GM12878 (cell line): Measurements from ENCODE around the gene CERK. TPM values are rescaled to one million over a fixed set of nuclear protein-coding genes. Genes with fewer than 3 reads are reported as not detected.

Experiments
- ATAC-seq: fragments of 200-7000 bp; cut with Tn5 transposase; 3 replicates; pipeline ENCODE4 v1.9.1; 2020; ENCODE audit warnings: mild to moderate bottlenecking, moderate library complexity
- BruUV-seq: library from RNA; stranded (reverse); fragments of 400-500 nt; replicated peaks from 2 replicates; lab custom pipeline; 2021; lab: Mats Ljungman, UMichigan
- CTCF ChIA-PET: fragments of 300-600 bp; sonication (Branson Sonifier 250); formaldehyde crosslinking; extraction: SDS; loops from one replicate; lab custom pipeline; 2021; ENCODE audit warnings: inconsistent platforms; lab: Yijun Ruan, JAX
- POLR2A ChIA-PET: fragments of 350-600 bp; formaldehyde crosslinking; extraction: SDS; loops from one replicate; lab custom pipeline; 2021; ENCODE audit warnings: inconsistent platforms; lab: Charles Lee
- RAD21 ChIA-PET: fragments of 300-600 bp; sonication (Branson Sonifier 250); formaldehyde crosslinking; loops from one replicate; lab custom pipeline; 2023; ENCODE audit warnings: antibody characterized with exemption; ENCODE audit not compliant: unreplicated experiment; lab: Charles Lee
- SMC1A ChIA-PET: fragments of 300-600 bp; sonication (Branson Sonifier 250); formaldehyde crosslinking; loops from one replicate; lab custom pipeline; 2023; ENCODE audit not compliant: unreplicated experiment, uncharacterized antibody; lab: Charles Lee
- DNase-seq: peaks from one replicate; pipeline ENCODE4 v3.0.0-alpha.2; 2011; ENCODE audit warnings: low read depth, low spot score
- FAIRE-seq: peaks from 3 replicates; lab custom pipeline; 2011; peaks lifted over from hg19 to GRCh38; lab: Jason Lieb, UNC
- H2AFZ ChIP-seq: 2 replicates; pipeline ENCODE4 v1.6.0; 2011; ENCODE audit warnings: low read depth, low read length, control low read depth; ENCODE audit not compliant: control insufficient read depth
- H3K27ac ChIP-seq: 2 replicates; pipeline ENCODE4 v1.5.1; 2011; ENCODE audit warnings: control low read depth; ENCODE audit not compliant: control insufficient read depth, insufficient read depth
- H3K27me3 ChIP-seq, 2 experiments: replicated peaks in 1 of 2; 2 replicates each; pipeline versions ENCODE4 v1.6.0 to v1.6.1; 2011; ENCODE audit warnings: low read length in 1 of 2; ENCODE audit not compliant: control insufficient read depth in 2 of 2, insufficient read depth in 2 of 2
- H3K36me3 ChIP-seq, 2 experiments: 2 replicates each; pipeline ENCODE4 v1.5.1; 2011; ENCODE audit warnings: low read length in 1 of 2; ENCODE audit not compliant: control insufficient read depth in 2 of 2, insufficient read depth in 2 of 2
- H3K4me1 ChIP-seq: 2 replicates; pipeline ENCODE4 v1.6.1; 2011; ENCODE audit warnings: mild to moderate bottlenecking, low read length, moderate library complexity, mixed read lengths; ENCODE audit not compliant: control insufficient read depth, insufficient read depth
- H3K4me2 ChIP-seq: 2 replicates; pipeline ENCODE4 v1.6.0; 2011; ENCODE audit warnings: control low read depth; ENCODE audit not compliant: control insufficient read depth, insufficient read depth
- H3K4me3 ChIP-seq: fragments of 200-600 bp; sonication (generic); 2 replicates; pipeline ENCODE4 v1.5.1; 2016
- H3K79me2 ChIP-seq: 2 replicates; pipeline ENCODE4 v1.6.0; 2011; ENCODE audit warnings: low read length; ENCODE audit not compliant: control insufficient read depth, insufficient read depth
- H3K9ac ChIP-seq: 2 replicates; pipeline ENCODE4 v1.8.0; 2011; ENCODE audit warnings: low read length, control low read depth, mixed read lengths; ENCODE audit not compliant: control insufficient read depth, insufficient read depth
- H3K9me3 ChIP-seq: replicated peaks from 3 replicates; pipeline ENCODE4 v1.5.1; 2011; ENCODE audit warnings: mild to moderate bottlenecking, low read length; ENCODE audit not compliant: control insufficient read depth, insufficient read depth
- H4K20me1 ChIP-seq: 2 replicates; pipeline ENCODE4 v1.6.0; 2011; ENCODE audit not compliant: control insufficient read depth, insufficient read depth
- ATF3 ChIP-seq: IDR thresholded peaks from 2 replicates; pipeline ENCODE4 v1.6.1; 2011; ENCODE audit warnings: low read depth, mild to moderate bottlenecking, low read length, moderate library complexity, borderline replicate concordance; ENCODE audit errors: extremely low read depth
- BHLHE40 ChIP-seq, 2 experiments: fragments of 450-650 bp in 1 of 2; IDR thresholded peaks; 2 replicates each; pipeline ENCODE4 v1.6.1; 2011 to 2017; ENCODE audit warnings: low read depth in 2 of 2, borderline replicate concordance in 1 of 2, improper control_type of control experiment in 1 of 2, low read length in 1 of 2, mild to moderate bottlenecking in 1 of 2
- CHD1 ChIP-seq: IDR thresholded peaks from 2 replicates; pipeline ENCODE4 v1.6.1; 2012; ENCODE audit warnings: low read depth, low read length, improper control_type of control experiment
- EZH2 ChIP-seq: IDR thresholded peaks from 2 replicates; pipeline ENCODE4 v1.6.1; 2012; ENCODE audit warnings: low read depth, mild to moderate bottlenecking, control low read depth, inconsistent platforms, low read length, borderline replicate concordance; ENCODE audit not compliant: control insufficient read depth
- KAT2A ChIP-seq: conservative IDR thresholded peaks from 2 replicates; pipeline ENCODE4 v1.6.1; 2011; ENCODE audit warnings: low read depth, low read length; ENCODE audit not compliant: control insufficient read depth
- KLF5 ChIP-seq: fragments of 450-650 bp; IDR thresholded peaks from 2 replicates; pipeline ENCODE4 v1.6.1; 2014; ENCODE audit warnings: mild to moderate bottlenecking; ENCODE audit not compliant: partially characterized antibody
- MEF2B ChIP-seq: fragments of 450-650 bp; IDR thresholded peaks from 2 replicates; pipeline ENCODE4 v1.6.1; 2018; ENCODE audit warnings: mild to moderate bottlenecking, moderate library complexity; ENCODE audit not compliant: partially characterized antibody, poor library complexity, severe bottlenecking
- MLLT1 ChIP-seq: fragments of 450-650 bp; IDR thresholded peaks from 2 replicates; pipeline ENCODE4 v1.6.1; 2016; ENCODE audit warnings: mild to moderate bottlenecking
- NR2C1 ChIP-seq: fragments of 450-650 bp; IDR thresholded peaks from 2 replicates; pipeline ENCODE4 v1.6.1; 2017; ENCODE audit warnings: antibody characterized with exemption, mild to moderate bottlenecking, moderate library complexity
- NR2F1 ChIP-seq: fragments of 450-650 bp; conservative IDR thresholded peaks from 2 replicates; pipeline ENCODE4 v1.6.1; 2017; ENCODE audit warnings: mild to moderate bottlenecking
- PKNOX1 ChIP-seq: fragments of 450-650 bp; IDR thresholded peaks from 2 replicates; pipeline ENCODE4 v1.6.1; 2016; ENCODE audit warnings: mild to moderate bottlenecking
- PML ChIP-seq: IDR thresholded peaks from 2 replicates; pipeline ENCODE4 v1.6.1; 2012; ENCODE audit warnings: low read length, inconsistent platforms
- RUNX3 ChIP-seq: IDR thresholded peaks from 2 replicates; pipeline ENCODE4 v1.6.1; 2012; ENCODE audit warnings: low read length, inconsistent platforms
- SMAD1 ChIP-seq: fragments of 450-650 bp; IDR thresholded peaks from 2 replicates; pipeline ENCODE4 v1.6.1; 2018; ENCODE audit warnings: mild to moderate bottlenecking, low read depth; ENCODE audit not compliant: partially characterized antibody
- SPI1 ChIP-seq: IDR thresholded peaks from 2 replicates; pipeline ENCODE4 v1.6.1; 2011; ENCODE audit warnings: low read depth, mild to moderate bottlenecking, low read length, moderate library complexity, borderline replicate concordance; ENCODE audit not compliant: insufficient read depth
- WRNIP1 ChIP-seq: IDR thresholded peaks from 2 replicates; pipeline ENCODE4 v1.6.1; 2011; ENCODE audit warnings: low read depth, low read length, improper control_type of control experiment, borderline replicate concordance
- YY1 ChIP-seq: IDR thresholded peaks from 2 replicates; pipeline ENCODE4 v1.6.1; 2011; ENCODE audit warnings: low read depth, mild to moderate bottlenecking, low read length
- ZBTB11 ChIP-seq: fragments of 450-650 bp; formaldehyde crosslinking; IDR thresholded peaks from 2 replicates; pipeline ENCODE4 v1.5.0; 2022; ENCODE audit warnings: mild to moderate bottlenecking, missing genetic modification characterization
- ZNF384 ChIP-seq: IDR thresholded peaks from 2 replicates; pipeline ENCODE4 v1.6.1; 2012; ENCODE audit warnings: low read depth, mild to moderate bottlenecking, low read length, improper control_type of control experiment, borderline replicate concordance
- WGBS: methylation state at CpG from one replicate; pipeline ENCODE4 v1.1.6; 2016; ENCODE audit warnings: low lambda C conversion rate; ENCODE audit not compliant: insufficient replicate concordance, insufficient coverage; ENCODE audit errors: missing lambda C conversion rate; 5-methylcytosine and 5-hydroxymethylcytosine counted together
- in situ Hi-C: fragments of 300-500 bp; cut with MboI; formaldehyde crosslinking; loops from 9 replicates; pipeline ENCODE4 v1.14.3; 2018; ENCODE audit warnings: mixed read lengths
- intact Hi-C: fragments of 100-400 bp; cut with micrococcal nuclease; formaldehyde crosslinking; loops from one replicate; pipeline ENCODE4 v1.14.2; 2022; ENCODE audit not compliant: unreplicated experiment
- polyA plus RNA-seq, 11 experiments: library from polyadenylated mRNA; depleted of rRNA in 4 of 11; unstranded in 6 of 11; stranded (reverse) in 5 of 11; fragments of >200 nt; fragmentation: Nextera tagmentation in 4 of 11; fragmentation: Illumina TruSeq in 1 of 11; extraction: Ambion mirVana in 4 of 11; extraction: Trizol in 1 of 11; gene quantifications; 1 replicate in 1 of 11; 2 replicates in 10 of 11; pipeline versions ENCODE4 v1.2.1 to v1.2.3, GENCODE V29; 2011 to 2016; ENCODE audit warnings: inconsistent platforms in 2 of 11, missing spikeins in 2 of 11, low read depth in 1 of 11
- total RNA-seq, 4 experiments: library from RNA; depleted of rRNA in 3 of 4; stranded (reverse); fragments of >200 nt in 3 of 4; fragmentation: Illumina TruSeq in 1 of 4; extraction: Trizol in 1 of 4; gene quantifications; 2 replicates each; pipeline versions ENCODE4 v1.2.1 to v1.2.3, GENCODE V29; 2013 to 2021

Gene CERK
- total and polyA plus RNA-seq, 10 of the 15 experiments (the other 5 are each of a cell fraction or from before 2014, with no cell fraction given), result 4.0 to 41.1 (median 30.2) TPM

GRCh38 chr22:46726986-46727317 is 11.1 kb downstream of the CERK start:
- SMC1A ChIA-PET, result no interaction called here
- Histone ChIP-seq H4K20me1 (peaks cover 3% of the 10 kb centered on the region; the same call in 1 of the 2 replicates), H3K4me2 (no peak overlapping the region), H3K27me3 (no peaks in the 10 kb centered on the region), H3K4me1 (peaks cover 12% of the 10 kb centered on the region), H3K36me3 (peaks cover 3 to 13% of the 10 kb centered on the region in 2 experiments; a peak in 3 of 4 replicates), H3K9ac (no peak overlapping the region), H3K27ac (no peak overlapping the region), H3K4me3 (no peak overlapping the region), H3K9me3 (no peaks in the 10 kb centered on the region), H3K79me2 (peaks cover 9% of the 10 kb centered on the region), H2AFZ (no peak overlapping the region)
- peak; percentile 28 for DNase-seq
- no peak for FAIRE-seq
- POLR2A ChIA-PET, result no interaction called here
- no TSS peak for BruUV-seq
- 48% methylated on average over 3 of the region's 3 CpGs for WGBS
- peak; percentile 56 for ATAC-seq
- CTCF ChIA-PET, result interaction anchor here (1.1 to 1.6 kb wide), 2 partner anchors 32 to 164 kb away, joined by 3 to 5 read pairs; no protein-coding TSS in a partner anchor
- RAD21 ChIA-PET, result no interaction called here
- intact Hi-C loops (no loop called here), in situ Hi-C loops (no loop called here)
- no peak for TF ChIP-seq PML
- TF ChIP-seq ATF3, result no peak
- no peak for TF ChIP-seq MLLT1
- TF ChIP-seq CHD1, result no peak
- TF ChIP-seq NR2F1, result peak; percentile 84
- TF ChIP-seq RUNX3, result peak; percentile 66
- no peak for TF ChIP-seq KAT2A
- TF ChIP-seq WRNIP1, result no peak
- no peak for TF ChIP-seq BHLHE40 (IDR thresholded peaks at IDR 0.05; ENCODE audit: borderline replicate concordance in 1 of 2, low read depth in 2 of 2, low read length in 1 of 2)
- peak; percentile 72 for TF ChIP-seq NR2C1
- no peak for TF ChIP-seq ZBTB11 (CRISPR knock-in tag)
- TF ChIP-seq YY1, result no peak
- no peak for TF ChIP-seq SMAD1
- peak; percentile 70 for TF ChIP-seq PKNOX1
- TF ChIP-seq SPI1, result no peak
- 0 out of 2 replicates have a peak, but pooled peaks have one; percentile 13 for TF ChIP-seq ZNF384
- no peak for TF ChIP-seq KLF5
- TF ChIP-seq MEF2B, result peak; percentile 54
- no peak for TF ChIP-seq EZH2
